Effector memory CD4-positive, alpha-beta T cell (primary cell): ENCODE measurements around the gene SDK2.

Source experiments
- DNase-seq, 3 donors: peaks; one replicate each; pipeline ENCODE4 v3.0.0-alpha.2; 2020
- H3K27ac ChIP-seq: 2 replicates; pipeline ENCODE4 v1.7.0; 2013; ENCODE audit warnings: mild to moderate bottlenecking, low read length, moderate library complexity; ENCODE audit not compliant: insufficient read depth, poor library complexity, severe bottlenecking
- H3K27me3 ChIP-seq: replicated peaks from 2 replicates; pipeline ENCODE4 v1.7.0; 2013; ENCODE audit warnings: mild to moderate bottlenecking, low read length; ENCODE audit not compliant: insufficient read depth, control insufficient read depth, poor library complexity, severe bottlenecking
- H3K36me3 ChIP-seq: 2 replicates; pipeline ENCODE4 v1.7.0; 2013; ENCODE audit warnings: mild to moderate bottlenecking, low read length, moderate library complexity; ENCODE audit not compliant: control insufficient read depth, insufficient read depth
- H3K4me1 ChIP-seq: 2 replicates; pipeline ENCODE4 v1.7.0; 2013; ENCODE audit warnings: low read length, mild to moderate bottlenecking; ENCODE audit not compliant: control insufficient read depth, insufficient read depth, poor library complexity, severe bottlenecking
- H3K4me3 ChIP-seq: 2 replicates; pipeline ENCODE4 v1.7.0; 2013; ENCODE audit warnings: low read length, low read depth, mild to moderate bottlenecking; ENCODE audit not compliant: insufficient read depth, poor library complexity, severe bottlenecking
- H3K9me3 ChIP-seq: 2 replicates; pipeline ENCODE4 v1.7.0; 2013; ENCODE audit warnings: mild to moderate bottlenecking, low read length, moderate library complexity; ENCODE audit not compliant: control insufficient read depth

SDK2 gene

DNA sequence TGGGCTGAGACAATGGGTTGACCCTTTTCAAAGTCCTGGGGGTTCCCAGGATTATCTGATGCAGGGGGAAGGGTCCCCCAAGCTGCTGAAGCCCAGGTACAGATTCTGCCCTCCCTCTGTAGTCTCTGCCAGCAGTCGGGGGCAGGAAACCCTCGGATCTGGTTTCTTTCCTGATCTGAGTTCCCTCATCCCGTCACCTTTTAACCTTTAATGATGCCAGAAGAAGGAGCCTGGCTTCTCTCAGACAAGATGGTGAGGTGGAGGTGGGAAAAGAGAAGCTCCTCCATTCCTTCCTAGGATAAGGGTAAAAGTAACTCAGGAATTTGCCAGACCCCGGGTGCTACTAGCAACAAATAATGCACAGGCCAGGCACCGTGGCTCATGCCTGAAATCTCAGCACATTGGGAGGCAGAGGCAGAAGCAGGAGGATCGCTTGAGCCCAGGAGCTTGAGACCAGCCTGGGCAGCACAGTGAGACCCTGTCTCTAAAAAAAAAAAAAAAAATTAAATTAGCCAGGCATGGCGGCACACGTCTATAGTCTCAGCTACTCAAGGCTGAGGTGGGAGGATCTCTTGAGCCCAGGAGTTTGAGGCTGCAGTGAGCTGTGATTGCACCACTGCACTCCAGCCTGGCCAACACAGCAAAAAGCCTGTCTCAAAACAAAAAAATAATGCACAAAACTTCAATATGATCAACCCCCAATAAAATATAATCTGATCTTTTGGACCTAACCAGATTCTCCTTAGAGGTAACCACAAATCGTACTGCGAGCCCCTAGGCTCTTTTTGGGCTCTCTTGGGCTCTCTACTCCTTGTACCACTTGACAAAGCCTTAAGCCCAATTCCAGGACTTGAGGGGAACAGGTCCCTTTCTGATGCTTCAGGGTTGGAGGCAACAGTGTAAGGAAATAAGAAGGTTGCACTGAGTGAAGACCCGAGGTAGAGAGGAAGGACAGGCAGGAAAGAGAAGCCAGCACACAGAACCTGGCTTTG, 338.1 kb downstream of the SDK2 start:
- Histone ChIP-seq H3K4me3 (no peak overlapping the region), H3K4me1 (peaks cover 9% of the 10 kb centered on the region), H3K27ac (no peak overlapping the region), H3K36me3 (no peaks in the 10 kb centered on the region), H3K9me3 (no peaks in the 10 kb centered on the region), H3K27me3 (no peaks in the 10 kb centered on the region)
- no peak for DNase-seq

DNA sequence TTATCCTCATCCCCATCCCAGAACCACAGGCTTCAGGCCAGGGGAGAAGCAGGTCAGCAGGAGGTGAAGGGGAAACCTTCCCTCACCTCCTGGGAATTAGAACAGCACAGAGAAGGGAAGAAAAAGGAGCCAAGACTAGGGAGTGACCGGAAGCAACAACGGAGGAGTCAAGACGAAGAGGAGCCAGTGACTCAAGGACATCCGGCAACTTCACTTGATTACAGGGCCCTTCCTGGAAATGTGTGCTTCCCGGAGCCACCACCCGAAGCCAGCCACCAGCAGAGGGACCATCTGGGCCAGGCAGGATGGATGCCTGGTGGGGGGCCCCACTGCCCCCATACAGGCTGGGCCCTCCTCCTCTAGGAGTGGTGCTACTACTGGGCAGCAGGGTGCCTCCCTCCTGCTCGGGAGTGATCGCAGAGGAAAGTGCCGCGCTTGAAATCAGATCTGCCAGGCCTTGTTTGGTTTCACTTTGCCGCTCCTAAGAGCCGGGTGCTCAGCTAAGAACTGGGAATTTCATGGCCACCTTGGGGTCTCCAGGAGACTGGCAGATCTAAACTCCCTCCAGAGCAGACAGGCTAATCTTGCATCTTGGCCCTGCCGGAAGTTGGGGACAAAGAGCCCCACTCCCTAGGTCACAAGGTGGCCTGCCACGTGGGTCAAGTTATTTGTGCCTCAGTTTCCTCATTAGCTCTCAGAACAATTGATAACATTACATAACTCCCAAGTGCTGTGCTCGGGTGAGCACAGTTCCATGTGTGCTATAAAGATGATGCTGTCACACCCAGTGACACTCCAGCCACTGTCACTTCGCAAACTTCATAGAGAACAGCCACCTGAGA, 339.1 kb downstream of the SDK2 start:
- Histone ChIP-seq H3K4me3 (no peak overlapping the region), H3K27me3 (no peaks in the 10 kb centered on the region), H3K36me3 (no peaks in the 10 kb centered on the region), H3K4me1 (peaks cover 3% of the 10 kb centered on the region), H3K9me3 (no peaks in the 10 kb centered on the region), H3K27ac (no peak overlapping the region)
- DNase-seq: no peak

DNA sequence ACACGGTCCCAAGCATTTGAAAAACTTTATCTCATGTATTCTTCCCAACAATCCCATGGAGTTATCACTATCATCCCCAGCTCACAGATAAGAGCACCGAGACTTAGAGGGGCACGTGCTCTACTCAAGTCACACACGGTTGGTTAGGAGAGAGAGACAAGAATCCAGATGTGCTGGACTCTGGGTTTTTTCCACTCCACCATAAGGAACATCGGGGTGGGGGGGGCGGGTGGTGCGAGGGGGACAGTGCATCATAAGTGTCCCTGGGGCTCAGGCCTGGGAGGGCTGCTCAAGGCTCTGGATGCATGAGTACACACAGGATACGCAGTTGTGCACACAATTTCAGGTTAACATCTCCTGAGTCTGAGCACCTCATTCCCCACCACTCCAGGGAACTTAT, 339.8 kb downstream of the SDK2 start:
- no peak overlapping the region for H3K4me3 ChIP-seq
- no peaks in the 10 kb centered on the region for H3K27me3 ChIP-seq
- H3K9me3 ChIP-seq: no peaks in the 10 kb centered on the region
- no peaks in the 10 kb centered on the region for H3K36me3 ChIP-seq
- H3K27ac ChIP-seq: no peak overlapping the region
- DNase-seq: no peak
- H3K4me1 ChIP-seq: no peaks in the 10 kb centered on the region

DNA sequence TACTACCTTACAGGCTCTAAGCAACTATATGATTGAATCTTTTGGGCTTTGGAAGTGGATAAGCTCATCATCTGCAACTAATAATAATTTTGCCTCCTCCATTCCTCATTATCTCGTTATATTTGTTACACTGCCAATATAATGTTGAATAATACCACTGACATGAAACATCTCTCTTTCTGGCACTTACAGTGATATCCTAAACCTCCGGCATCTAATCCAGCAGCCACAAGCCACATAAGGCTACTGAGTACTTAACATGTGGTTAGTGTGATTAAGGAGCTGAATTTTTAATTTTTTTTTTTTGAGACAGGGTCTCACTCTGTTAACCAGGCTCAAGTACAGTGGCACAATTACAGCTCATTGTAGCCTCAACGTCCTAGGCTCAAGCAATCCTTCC, 342.1 kb downstream of the SDK2 start:
- Histone ChIP-seq H3K4me1 (no peaks in the 10 kb centered on the region), H3K27ac (no peak overlapping the region), H3K27me3 (no peaks in the 10 kb centered on the region), H3K4me3 (no peak overlapping the region), H3K36me3 (no peaks in the 10 kb centered on the region), H3K9me3 (no peaks in the 10 kb centered on the region)
- DNase-seq: no peak

DNA sequence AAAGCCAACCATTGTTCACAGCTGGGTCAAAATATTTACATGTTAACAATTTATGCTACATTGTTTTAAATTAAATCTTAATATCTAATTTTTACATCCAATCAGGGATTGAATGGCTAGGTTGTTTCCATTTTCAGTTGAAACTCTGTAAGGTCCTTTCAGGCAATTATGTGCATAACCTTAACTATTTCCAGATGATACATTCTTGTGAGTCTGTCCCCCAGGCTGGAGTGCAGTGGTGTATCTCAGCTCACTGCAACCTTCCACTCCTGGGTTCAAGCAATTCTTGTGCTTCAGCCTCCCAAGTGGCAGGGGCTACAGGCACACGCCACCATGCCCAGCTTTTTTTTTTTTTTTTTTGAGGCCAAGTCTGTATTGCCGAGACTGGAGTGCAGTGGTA, 342.9 kb downstream of the SDK2 start:
- no peaks in the 10 kb centered on the region for H3K27me3 ChIP-seq
- H3K4me1 ChIP-seq: no peaks in the 10 kb centered on the region
- no peaks in the 10 kb centered on the region for H3K36me3 ChIP-seq

DNA sequence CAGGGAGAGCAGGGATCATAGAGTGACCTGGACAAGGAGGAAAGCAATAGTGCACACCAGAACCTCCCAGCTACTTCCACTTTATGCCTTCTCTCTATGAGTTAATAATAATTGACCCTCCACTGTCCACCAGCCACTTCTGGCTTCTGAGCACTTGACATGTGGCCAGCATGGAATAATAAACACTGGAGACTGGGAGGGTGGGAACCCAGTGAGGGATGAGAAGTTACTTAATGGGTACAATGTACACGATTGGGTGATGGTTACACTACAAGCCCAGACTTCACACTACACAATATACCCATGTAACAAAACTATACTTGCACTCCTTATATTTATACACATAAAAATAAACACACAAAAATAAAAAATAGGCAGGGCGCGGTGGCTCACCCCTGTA, 343.9 kb downstream of the SDK2 start:
- Histone ChIP-seq H3K4me1 (no peaks in the 10 kb centered on the region), H3K27ac (no peak overlapping the region), H3K36me3 (no peaks in the 10 kb centered on the region), H3K27me3 (no peaks in the 10 kb centered on the region), H3K4me3 (no peak overlapping the region), H3K9me3 (no peaks in the 10 kb centered on the region)
- no peak for DNase-seq

More for the DNA sequence above, 342.9 kb downstream of the SDK2 start:
- H3K27ac ChIP-seq: no peak overlapping the region
- no peak for DNase-seq
- H3K4me3 ChIP-seq: no peak overlapping the region
- no peaks in the 10 kb centered on the region for H3K9me3 ChIP-seq

DNA sequence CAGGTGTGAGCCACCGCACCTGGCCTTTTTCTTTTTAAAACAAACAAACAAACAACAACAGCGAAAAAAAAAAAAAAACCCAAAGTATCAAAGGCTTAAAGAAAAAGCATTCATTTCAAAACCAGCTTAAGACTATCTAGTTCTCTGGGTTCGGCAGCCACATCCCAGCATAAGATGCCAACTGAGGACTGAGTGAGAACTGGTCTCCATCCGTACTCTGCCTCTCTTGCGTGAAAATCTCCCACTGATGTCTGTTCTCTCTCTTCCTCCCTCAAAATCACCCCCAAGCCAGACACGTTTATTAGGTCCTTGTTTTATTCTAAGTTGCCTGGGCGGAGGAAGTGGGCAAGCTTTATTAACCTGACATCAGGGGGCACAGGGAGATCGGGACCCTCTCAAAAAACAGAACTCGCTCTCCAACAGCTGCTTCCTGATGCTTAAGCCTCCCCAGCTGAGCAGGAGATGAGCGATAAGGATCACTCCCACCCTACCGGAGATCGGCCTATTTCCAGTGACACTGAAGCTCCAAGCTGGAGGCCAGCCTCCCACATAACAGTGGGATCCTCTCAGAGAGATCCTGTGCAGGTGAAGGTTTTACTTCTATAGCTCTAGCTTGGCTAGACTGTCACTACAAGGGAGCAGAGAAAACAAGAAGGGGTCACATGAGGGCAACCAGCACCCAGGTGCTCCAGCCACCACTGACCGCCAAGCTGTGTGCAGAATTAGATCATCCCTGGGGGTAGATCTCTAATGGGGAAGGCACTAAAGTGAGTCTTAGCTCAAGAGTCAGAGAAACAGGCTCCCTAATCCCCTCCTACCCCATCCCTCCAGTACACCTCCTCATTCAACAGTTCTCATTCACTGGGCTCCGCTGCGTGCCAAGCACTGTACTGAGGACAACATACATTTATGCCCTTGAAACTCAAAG, 346.0 kb downstream of the SDK2 start:
- H3K27ac ChIP-seq: no peak overlapping the region
- H3K4me1 ChIP-seq: no peaks in the 10 kb centered on the region
- no peak for DNase-seq
- H3K4me3 ChIP-seq: no peak overlapping the region
- no peaks in the 10 kb centered on the region for H3K36me3 ChIP-seq
- H3K9me3 ChIP-seq: no peaks in the 10 kb centered on the region
- H3K27me3 ChIP-seq: no peaks in the 10 kb centered on the region

DNA sequence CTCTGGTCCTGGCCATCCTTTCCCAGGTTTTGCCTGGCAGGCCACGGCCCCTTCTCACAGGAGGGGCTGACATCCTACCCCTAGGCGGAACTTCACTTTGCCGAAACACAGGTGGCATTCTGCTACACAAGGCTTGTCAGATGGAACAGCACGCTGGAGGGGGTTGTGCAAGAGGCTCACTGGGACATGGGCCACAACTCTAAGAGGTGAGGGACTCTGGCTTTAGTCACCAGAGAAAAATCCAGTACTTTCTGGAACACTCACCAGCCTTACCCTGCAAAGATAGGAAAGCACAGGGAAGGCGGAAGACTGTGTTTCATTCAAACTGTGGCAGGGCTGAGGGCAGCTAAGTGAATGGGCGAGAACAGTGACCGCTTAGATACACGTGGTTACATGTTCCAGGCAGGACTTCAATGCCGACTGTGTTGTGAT, 350.7 kb downstream of the SDK2 start:
- no peak for DNase-seq
- no peak overlapping the region for H3K4me3 ChIP-seq
- no peaks in the 10 kb centered on the region for H3K4me1 ChIP-seq
- no peaks in the 10 kb centered on the region for H3K9me3 ChIP-seq
- H3K36me3 ChIP-seq: no peaks in the 10 kb centered on the region
- H3K27me3 ChIP-seq: no peaks in the 10 kb centered on the region
- no peak overlapping the region for H3K27ac ChIP-seq

DNA sequence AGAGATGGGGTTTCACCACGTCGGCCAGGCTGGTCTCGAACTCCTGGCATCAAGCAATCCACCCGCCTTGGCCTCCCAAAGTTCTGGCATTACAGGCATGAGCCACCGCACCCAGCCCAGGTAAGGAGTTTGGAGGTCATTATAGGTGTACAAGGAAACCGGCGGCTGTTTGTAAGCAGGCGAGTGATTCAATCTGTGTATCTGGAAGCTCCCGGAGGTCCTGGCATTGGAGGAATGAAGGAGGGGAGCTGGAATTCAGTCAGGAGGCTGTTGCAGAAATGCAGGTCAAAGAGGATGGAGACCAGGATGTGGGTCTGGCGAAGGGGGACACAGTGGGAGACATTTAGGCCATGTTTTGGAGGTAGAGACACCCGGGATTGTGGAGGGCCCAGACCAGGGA, 351.2 kb downstream of the SDK2 start:
- Histone ChIP-seq H3K27me3 (no peaks in the 10 kb centered on the region), H3K27ac (no peak overlapping the region), H3K36me3 (no peaks in the 10 kb centered on the region), H3K9me3 (no peaks in the 10 kb centered on the region), H3K4me1 (no peaks in the 10 kb centered on the region), H3K4me3 (no peak overlapping the region)
- no peak for DNase-seq
